GM12891 (cell line): ENCODE results near the gene HID1.

Experiments
- DNase-seq: peaks from one replicate; pipeline ENCODE4 v3.0.0; 2011; ENCODE audit warnings: low spot score; ENCODE audit not compliant: insufficient read length
- FAIRE-seq: peaks from 2 replicates; lab custom pipeline; 2011; peaks lifted over from hg19 to GRCh38; lab: Jason Lieb, UNC
- PAX5 ChIP-seq: IDR thresholded peaks from 2 replicates; pipeline ENCODE4 v1.6.1; 2011; ENCODE audit warnings: low read length, moderate library complexity, mild to moderate bottlenecking; ENCODE audit not compliant: insufficient read depth, severe bottlenecking
- POLR2AphosphoS5 ChIP-seq: IDR thresholded peaks from 2 replicates; pipeline ENCODE4 v1.6.1; 2011; ENCODE audit warnings: low read depth, low read length, control low read depth
- TAF1 ChIP-seq: IDR thresholded peaks from 2 replicates; pipeline ENCODE4 v1.6.1; 2011; ENCODE audit warnings: low read depth, low read length, control low read depth

HID1 gene

DNA sequence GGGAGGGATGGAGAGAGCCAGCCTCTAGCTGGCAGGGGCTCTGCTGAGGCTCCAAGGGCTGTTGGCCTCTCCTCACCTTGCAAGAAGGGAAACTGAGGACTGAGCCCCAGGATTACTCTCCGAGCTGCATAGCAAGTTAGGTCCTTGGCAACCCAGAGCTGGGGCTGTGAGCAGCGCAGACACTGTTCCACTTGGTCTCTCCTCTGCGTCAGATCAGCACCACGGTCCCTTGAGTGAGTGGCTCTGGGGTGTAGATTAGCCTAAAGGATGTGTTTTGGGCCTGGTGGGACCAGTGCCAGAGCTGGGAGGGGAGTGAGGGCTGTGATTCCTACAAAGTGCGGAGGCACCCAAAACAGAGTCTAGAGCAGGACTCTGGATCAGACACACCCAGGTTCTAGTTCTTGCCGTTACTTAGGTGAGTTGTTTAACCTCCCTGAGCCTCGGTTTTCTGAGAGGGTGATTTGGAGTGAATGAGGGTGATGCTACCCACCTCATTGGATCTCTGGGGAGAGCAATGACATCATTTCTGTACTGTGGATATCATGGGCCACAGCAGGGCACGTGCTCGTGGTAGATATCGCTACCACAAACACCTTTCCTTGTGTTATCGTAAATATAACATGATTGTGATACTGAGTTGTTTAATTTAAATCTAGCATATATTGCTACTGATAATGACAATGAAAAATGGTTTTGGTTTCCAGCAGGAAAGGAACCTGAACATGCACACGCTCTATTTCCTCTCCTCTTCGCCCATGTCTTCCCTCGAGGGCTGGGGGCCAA, 71.0 kb downstream of the HID1 start:
- TF ChIP-seq TAF1 = no peak
- no peak for TF ChIP-seq POLR2AphosphoS5
- no peak for TF ChIP-seq PAX5
- DNase-seq = no peak
- no peak for FAIRE-seq
